CD14-positive monocyte (primary cell): ENCODE measurements around the gene STX17. TPM values are rescaled to one million over a fixed set of nuclear protein-coding genes. Genes with fewer than 3 reads are reported as not detected.

ENCODE experiments used
- DNase-seq, 3 donors: peaks; one replicate each; pipeline ENCODE4 v3.0.0-alpha.2; 2011 to 2022
- H2AFZ ChIP-seq: 2 replicates; pipeline ENCODE4 v1.6.0; 2012; ENCODE audit warnings: mild to moderate bottlenecking, low read depth, low read length, inconsistent platforms; ENCODE audit not compliant: insufficient read depth, poor library complexity, severe bottlenecking
- H3K27ac ChIP-seq, 2 donors: 1 replicate in 1 of 2; 2 replicates in 1 of 2; pipeline ENCODE4 v1.5.1; 2012 to 2013; ENCODE audit warnings: low read length in 2 of 2, control low read depth in 1 of 2, inconsistent platforms in 1 of 2, low read depth in 1 of 2, mild to moderate bottlenecking in 1 of 2
- H3K27me3 ChIP-seq, 2 donors: one replicate each; pipeline versions ENCODE4 v1.6.0 to v1.6.1; 2011 to 2013; ENCODE audit warnings: low read length in 2 of 2; ENCODE audit not compliant: control insufficient read depth in 2 of 2, insufficient read depth in 2 of 2
- H3K36me3 ChIP-seq, 2 donors: replicated peaks in 1 of 2; 1 replicate in 1 of 2; 2 replicates in 1 of 2; pipeline versions ENCODE4 v1.5.1 to v1.6.1; 2012 to 2013; ENCODE audit warnings: low read length in 2 of 2, control low read depth in 1 of 2, inconsistent platforms in 1 of 2, mild to moderate bottlenecking in 1 of 2; ENCODE audit not compliant: insufficient read depth in 2 of 2, control insufficient read depth in 1 of 2
- H3K4me1 ChIP-seq, 2 donors: 1 replicate in 1 of 2; 2 replicates in 1 of 2; pipeline versions ENCODE4 v1.5.1 to v1.6.1; 2012 to 2013; ENCODE audit warnings: low read length in 2 of 2, control low read depth in 1 of 2, inconsistent platforms in 1 of 2, mild to moderate bottlenecking in 1 of 2, moderate library complexity in 1 of 2; ENCODE audit not compliant: insufficient read depth in 2 of 2, control insufficient read depth in 1 of 2
- H3K4me2 ChIP-seq: replicated peaks from 2 replicates; pipeline ENCODE3; 2012; ENCODE audit warnings: low read length, moderate library complexity, mild to moderate bottlenecking; ENCODE audit not compliant: poor library complexity, severe bottlenecking; ENCODE audit errors: extremely low read depth
- H3K4me3 ChIP-seq, 3 experiments: fragments of 200-600 bp in 1 of 3; sonication (generic) in 1 of 3; replicated peaks in 1 of 3; 1 replicate in 2 of 3; 2 replicates in 1 of 3; pipeline ENCODE4 v1.5.1; 2011 to 2013; ENCODE audit warnings: low read length in 3 of 3, mild to moderate bottlenecking in 3 of 3, control low read depth in 2 of 3, low read depth in 2 of 3, inconsistent platforms in 1 of 3, moderate library complexity in 1 of 3
- H3K79me2 ChIP-seq: 2 replicates; pipeline ENCODE4 v1.6.0; 2012; ENCODE audit warnings: mild to moderate bottlenecking, control low read depth, inconsistent platforms, low read length, moderate library complexity; ENCODE audit not compliant: insufficient read depth
- H3K9ac ChIP-seq: 2 replicates; pipeline ENCODE4 v1.6.0; 2017; ENCODE audit warnings: low read length, mild to moderate bottlenecking; ENCODE audit not compliant: insufficient read depth, poor library complexity, severe bottlenecking
- H3K9me3 ChIP-seq, 2 donors: replicated peaks in 1 of 2; 1 replicate in 1 of 2; 2 replicates in 1 of 2; pipeline versions ENCODE4 v1.5.1 to v1.6.1; 2012 to 2013; ENCODE audit warnings: low read length in 2 of 2, control low read depth in 1 of 2; ENCODE audit not compliant: control insufficient read depth in 1 of 2, insufficient read depth in 1 of 2
- H4K20me1 ChIP-seq: 2 replicates; pipeline ENCODE4 v1.6.0; 2012; ENCODE audit warnings: mild to moderate bottlenecking, low read length, control low read depth, moderate library complexity; ENCODE audit not compliant: insufficient read depth
- H3K27ac Mint-ChIP-seq, 7 donors: one replicate each; pipeline ENCODE4 v1.8.0; 2020; ENCODE audit warnings: mild to moderate bottlenecking in 7 of 7, mixed read lengths in 7 of 7, moderate library complexity in 6 of 7, inconsistent platforms in 2 of 7
- H3K27me3 Mint-ChIP-seq, 3 donors: one replicate each; pipeline ENCODE4 v1.8.0; 2021 to 2022; ENCODE audit warnings: low read depth in 3 of 3, mild to moderate bottlenecking in 3 of 3, mixed read lengths in 3 of 3, moderate library complexity in 3 of 3, inconsistent platforms in 1 of 3
- H3K36me3 Mint-ChIP-seq, 2 donors: one replicate each; pipeline ENCODE4 v1.8.0; 2020; ENCODE audit warnings: mixed read lengths in 2 of 2, inconsistent platforms in 1 of 2, mild to moderate bottlenecking in 1 of 2
- H3K4me1 Mint-ChIP-seq: one replicate; pipeline ENCODE4 v1.8.0; 2020; ENCODE audit warnings: mild to moderate bottlenecking, mixed read lengths
- H3K4me3 Mint-ChIP-seq, 2 donors: one replicate each; pipeline ENCODE4 v1.8.0; 2020; ENCODE audit warnings: mild to moderate bottlenecking in 2 of 2, mixed read lengths in 2 of 2, moderate library complexity in 1 of 2
- H3K9me3 Mint-ChIP-seq, 7 donors: one replicate each; pipeline ENCODE4 v1.8.0; 2020 to 2022; ENCODE audit warnings: mixed read lengths in 7 of 7, mild to moderate bottlenecking in 6 of 7, moderate library complexity in 6 of 7, inconsistent platforms in 2 of 7
- CTCF ChIP-seq: fragments of 200-600 bp; IDR thresholded peaks from one replicate; pipeline ENCODE4 v1.8.0; 2022; ENCODE audit warnings: antibody characterized with exemption, mild to moderate bottlenecking
- WGBS: methylation state at CpG from one replicate; pipeline ENCODE4 v1.1.5; 2013; ENCODE audit warnings: missing lambda C conversion rate; ENCODE audit not compliant: insufficient coverage; 5-methylcytosine and 5-hydroxymethylcytosine counted together
- intact Hi-C, 2 donors: fragments of 100-400 bp; cut with micrococcal nuclease; formaldehyde crosslinking; loops; one replicate each; pipeline versions ENCODE4 v1.15.0 to v1.15.1; 2023
- polyA plus RNA-seq, 3 donors: library from polyadenylated mRNA; depleted of rRNA in 1 of 3; unstranded in 2 of 3; stranded (reverse) in 1 of 3; fragments of 300-500 nt in 2 of 3; fragments of >200 nt in 1 of 3; fragmentation: Illumina TruSeq in 2 of 3; gene quantifications; 1 replicate in 2 of 3; 2 replicates in 1 of 3; pipeline ENCODE4 v1.2.3, GENCODE V29; 2012 to 2021

Gene STX17
- polyA plus RNA-seq, 3 donors, result 10.3 to 16.8 (median 10.6) TPM

GRCh38 chr9:99860266-99860665 lies 46.2 kb upstream of the STX17 start:
- Histone ChIP-seq H3K36me3 (no peaks in the 10 kb centered on the region), H3K9me3 (no peaks in the 10 kb centered on the region), H3K27me3 (no peaks in the 10 kb centered on the region), H3K4me2 (no peak overlapping the region), H3K79me2 (no peaks in the 10 kb centered on the region), H3K4me1 (no peaks in the 10 kb centered on the region), H3K27ac (no peak overlapping the region), H3K9ac (no peak overlapping the region), H4K20me1 (no peaks in the 10 kb centered on the region), H3K4me3 (no peak overlapping the region), H2AFZ (no peak overlapping the region)
- DNase-seq, result no peak
- intact Hi-C loops, result no loop called here
- TF ChIP-seq CTCF, result no peak
- Mint-ChIP-seq H3K4me3 (no peak overlapping the region), H3K27ac (no peak overlapping the region), H3K36me3 (no peaks in the 10 kb centered on the region), H3K9me3 (peaks cover 0 to 1% (median 0%) of the 10 kb centered on the region in 7 donors), H3K27me3 (peaks cover 0 to 3% (median 2%) of the 10 kb centered on the region in 3 donors), H3K4me1 (no peaks in the 10 kb centered on the region)
- WGBS, result no CpG with 5 or more reads among the region's 1 CpG

GRCh38 chr9:99863955-99864354 lies 42.5 kb upstream of the STX17 start:
- Histone ChIP-seq H3K9ac (no peak overlapping the region), H3K36me3 (no peaks in the 10 kb centered on the region)

More at GRCh38 chr9:99863955-99864354, 42.5 kb upstream of the STX17 start:
- no peaks in the 10 kb centered on the region for H4K20me1 ChIP-seq
- H3K27ac ChIP-seq, result no peak overlapping the region
- no peaks in the 10 kb centered on the region for H3K27me3 ChIP-seq
- H3K27me3 Mint-ChIP-seq, result peaks cover 0 to 3% (median 2%) of the 10 kb centered on the region in 3 donors
- H3K4me1 Mint-ChIP-seq, result peaks cover 2% of the 10 kb centered on the region
- no peak overlapping the region for H2AFZ ChIP-seq
- no peaks in the 10 kb centered on the region for H3K4me1 ChIP-seq
- no peaks in the 10 kb centered on the region for H3K36me3 Mint-ChIP-seq
- intact Hi-C loops, result no loop called here
- no CpG with 5 or more reads among the region's 2 CpGs for WGBS
- H3K4me3 ChIP-seq, result no peak overlapping the region
- H3K27ac Mint-ChIP-seq, result no peak overlapping the region
- no peak overlapping the region for H3K4me2 ChIP-seq
- no peak for TF ChIP-seq CTCF
- H3K79me2 ChIP-seq, result no peaks in the 10 kb centered on the region
- no peak overlapping the region for H3K4me3 Mint-ChIP-seq
- H3K9me3 Mint-ChIP-seq, result no peaks in the 10 kb centered on the region
- no peak for DNase-seq
- no peaks in the 10 kb centered on the region for H3K9me3 ChIP-seq
